Panc1 (cell line): ENCODE results near the gene HNRNPA3. TPM values are rescaled to one million over a fixed set of nuclear protein-coding genes. Genes with fewer than 3 reads are reported as not detected.

Source experiments
- ATAC-seq: fragments of 200-7000 bp; cut with Tn5 transposase; 2 replicates; pipeline ENCODE4 v1.9.1; 2020; ENCODE audit warnings: mild to moderate bottlenecking, moderate library complexity
- BruUV-seq: library from RNA; stranded (reverse); fragments of 400-500 nt; replicated peaks from 2 replicates; lab custom pipeline; 2021; lab: Mats Ljungman, UMichigan
- CTCF ChIA-PET: fragments of 300-600 bp; sonication (Branson Sonifier 250); formaldehyde crosslinking; loops from one replicate; lab custom pipeline; 2022; ENCODE audit warnings: antibody characterized with exemption; lab: Charles Lee
- POLR2A ChIA-PET: fragments of 300-600 bp; sonication (Branson Sonifier 250); formaldehyde crosslinking; loops from one replicate; lab custom pipeline; 2022; ENCODE audit warnings: antibody characterized with exemption; lab: Charles Lee
- DNase-seq: peaks from one replicate; pipeline ENCODE4 v3.0.0-alpha.2; 2010; ENCODE audit warnings: low read depth, low spot score
- H3K27ac ChIP-seq: 2 replicates; pipeline ENCODE4 v1.5.1; 2011; ENCODE audit warnings: mild to moderate bottlenecking, low read length, inconsistent platforms
- H3K27me3 ChIP-seq: fragments of 200-500 bp; sonication (Bioruptor generic); 2 replicates; pipeline ENCODE4 v1.6.0; 2014; ENCODE audit warnings: low read length, inconsistent platforms; ENCODE audit not compliant: control insufficient read depth, insufficient read depth
- H3K36me3 ChIP-seq: fragments of 200-500 bp; sonication (Bioruptor generic); 2 replicates; pipeline ENCODE4 v1.5.1; 2014; ENCODE audit warnings: inconsistent platforms, mild to moderate bottlenecking, low read length, moderate library complexity; ENCODE audit not compliant: control insufficient read depth, insufficient read depth
- H3K4me1 ChIP-seq: 2 replicates; pipeline ENCODE4 v1.5.1; 2011; ENCODE audit warnings: inconsistent platforms, mild to moderate bottlenecking, low read length, moderate library complexity; ENCODE audit not compliant: control insufficient read depth, insufficient read depth
- H3K4me3 ChIP-seq, 2 experiments: 2 replicates each; pipeline ENCODE4 v1.5.1; 2011 to 2012; ENCODE audit warnings: low read depth in 2 of 2, low read length in 2 of 2, mild to moderate bottlenecking in 2 of 2, inconsistent platforms in 1 of 2, moderate library complexity in 1 of 2
- H3K9me3 ChIP-seq: fragments of 200-500 bp; sonication (Bioruptor generic); 2 replicates; pipeline ENCODE4 v1.5.1; 2014; ENCODE audit warnings: low read depth, mild to moderate bottlenecking, inconsistent platforms, low read length, moderate library complexity; ENCODE audit not compliant: control insufficient read depth, insufficient read depth
- CTCF ChIP-seq: fragments of 450-650 bp; IDR thresholded peaks from 2 replicates; pipeline ENCODE4 v1.5.1; 2017; ENCODE audit warnings: mild to moderate bottlenecking
- POLR2AphosphoS5 ChIP-seq: IDR thresholded peaks from 2 replicates; pipeline ENCODE4 v1.6.1; 2012; ENCODE audit warnings: mild to moderate bottlenecking, low read depth, low read length, moderate library complexity
- SIN3A ChIP-seq: IDR thresholded peaks from 2 replicates; pipeline ENCODE4 v1.6.1; 2012; ENCODE audit warnings: low read depth, mild to moderate bottlenecking, low read length, moderate library complexity, borderline replicate concordance; ENCODE audit not compliant: insufficient read depth
- TCF7L2 ChIP-seq: IDR thresholded peaks from 2 replicates; pipeline ENCODE4 v1.6.1; 2011; ENCODE audit warnings: mild to moderate bottlenecking, low read depth, low read length, inconsistent platforms
- in situ Hi-C: cut with HindIII; loops from 2 replicates; pipeline ENCODE4 v1.10.0; 2016; ENCODE audit warnings: low sequenced_read_pairs, low pct_unique_long_range_greater_than_20kb
- intact Hi-C: fragments of 100-400 bp; cut with micrococcal nuclease; formaldehyde crosslinking; loops from one replicate; pipeline ENCODE4 v1.10.0; 2022; ENCODE audit not compliant: unreplicated experiment
- total RNA-seq: library from RNA; stranded (reverse); gene quantifications from one replicate; pipeline ENCODE4 v1.2.1, GENCODE V29; 2021; ENCODE audit not compliant: unreplicated experiment
- TF ChIP-seq, protein P1 (sequence below), 2 experiments: IDR thresholded peaks; 2 replicates each; pipeline ENCODE4 v1.6.1; 2011 to 2012; ENCODE audit warnings: low read depth in 2 of 2, control low read depth in 1 of 2, low read length in 1 of 2, mild to moderate bottlenecking in 1 of 2, moderate library complexity in 1 of 2; ENCODE audit not compliant: insufficient read depth in 1 of 2

The HNRNPA3 gene
- total RNA-seq, 1 experiment from 2014 or later = 228 TPM

- intact Hi-C loops (no loop called here), in situ Hi-C loops (no loop called here)
- H3K36me3 ChIP-seq = peaks cover 41% of the 10 kb centered on the region
- ATAC-seq (no peak), DNase-seq (no peak)
- peaks cover 55% of the 10 kb centered on the region for H3K4me1 ChIP-seq
- POLR2A ChIA-PET = interaction anchor here (1.2 kb wide), 1 partner anchor 33 kb away, joined by 4 read pairs; the partner anchor contains the start of gene NFE2L2
- no peak overlapping the region for H3K4me3 ChIP-seq
- no peaks in the 10 kb centered on the region for H3K9me3 ChIP-seq
- 0 out of 2 replicates have a peak overlapping the region, but pooled peaks have one; percentile 41 for H3K27ac ChIP-seq
- no TSS peak for BruUV-seq
- no peaks in the 10 kb centered on the region for H3K27me3 ChIP-seq
- CTCF ChIA-PET = interaction anchor here (0.7 kb wide), 1 partner anchor 100 kb away, joined by 5 read pairs; no protein-coding TSS in a partner anchor
- TF ChIP-seq, protein P1, sequence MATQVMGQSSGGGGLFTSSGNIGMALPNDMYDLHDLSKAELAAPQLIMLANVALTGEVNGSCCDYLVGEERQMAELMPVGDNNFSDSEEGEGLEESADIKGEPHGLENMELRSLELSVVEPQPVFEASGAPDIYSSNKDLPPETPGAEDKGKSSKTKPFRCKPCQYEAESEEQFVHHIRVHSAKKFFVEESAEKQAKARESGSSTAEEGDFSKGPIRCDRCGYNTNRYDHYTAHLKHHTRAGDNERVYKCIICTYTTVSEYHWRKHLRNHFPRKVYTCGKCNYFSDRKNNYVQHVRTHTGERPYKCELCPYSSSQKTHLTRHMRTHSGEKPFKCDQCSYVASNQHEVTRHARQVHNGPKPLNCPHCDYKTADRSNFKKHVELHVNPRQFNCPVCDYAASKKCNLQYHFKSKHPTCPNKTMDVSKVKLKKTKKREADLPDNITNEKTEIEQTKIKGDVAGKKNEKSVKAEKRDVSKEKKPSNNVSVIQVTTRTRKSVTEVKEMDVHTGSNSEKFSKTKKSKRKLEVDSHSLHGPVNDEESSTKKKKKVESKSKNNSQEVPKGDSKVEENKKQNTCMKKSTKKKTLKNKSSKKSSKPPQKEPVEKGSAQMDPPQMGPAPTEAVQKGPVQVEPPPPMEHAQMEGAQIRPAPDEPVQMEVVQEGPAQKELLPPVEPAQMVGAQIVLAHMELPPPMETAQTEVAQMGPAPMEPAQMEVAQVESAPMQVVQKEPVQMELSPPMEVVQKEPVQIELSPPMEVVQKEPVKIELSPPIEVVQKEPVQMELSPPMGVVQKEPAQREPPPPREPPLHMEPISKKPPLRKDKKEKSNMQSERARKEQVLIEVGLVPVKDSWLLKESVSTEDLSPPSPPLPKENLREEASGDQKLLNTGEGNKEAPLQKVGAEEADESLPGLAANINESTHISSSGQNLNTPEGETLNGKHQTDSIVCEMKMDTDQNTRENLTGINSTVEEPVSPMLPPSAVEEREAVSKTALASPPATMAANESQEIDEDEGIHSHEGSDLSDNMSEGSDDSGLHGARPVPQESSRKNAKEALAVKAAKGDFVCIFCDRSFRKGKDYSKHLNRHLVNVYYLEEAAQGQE (IDR thresholded peaks at IDR 0.05; ENCODE audit: insufficient read depth in 1 of 2, low read depth in 2 of 2, low read length in 1 of 2) = no peak
- TF ChIP-seq TCF7L2 (no peak), CTCF (no peak), POLR2AphosphoS5 (no peak), SIN3A (no peak)
These were observed 18.7 kb downstream of the HNRNPA3 start for GRCh38 chr2:177231270-177231669.

- Histone ChIP-seq H3K27ac (no peak overlapping the region), H3K36me3 (peaks cover 41% of the 10 kb centered on the region), H3K27me3 (no peaks in the 10 kb centered on the region), H3K4me3 (no peak overlapping the region), H3K9me3 (no peaks in the 10 kb centered on the region), H3K4me1 (peaks cover 55% of the 10 kb centered on the region)
- intact Hi-C loops (no loop called here), in situ Hi-C loops (no loop called here)
- ChIA-PET POLR2A (interaction anchor here (1.2 kb wide), 1 partner anchor 32 kb away, joined by 4 read pairs; the partner anchor contains the start of gene NFE2L2), CTCF (no interaction called here)
- no peak for ATAC-seq
- no peak for DNase-seq
- BruUV-seq = no TSS peak
- TF ChIP-seq SIN3A (no peak), CTCF (no peak), POLR2AphosphoS5 (no peak), TCF7L2 (no peak)
- TF ChIP-seq, protein P1 (IDR thresholded peaks at IDR 0.05; ENCODE audit: insufficient read depth in 1 of 2, low read depth in 2 of 2, low read length in 1 of 2) = no peak
These were observed 19.6 kb downstream of the HNRNPA3 start for GRCh38 chr2:177232098-177232704.
